Brain (organoid and tissue), 1 donor: ENCODE results near the gene ST8SIA3. TPM values are rescaled to one million over a fixed set of nuclear protein-coding genes. Genes with fewer than 3 reads are reported as not detected.

ENCODE experiments used
- polyA plus RNA-seq: library from polyadenylated mRNA; stranded (reverse); fragments of 350-450 nt; fragmentation: Illumina TruSeq; extraction: RNeasy Lipid Tissue Mini Kit (QIAGEN cat#74804); gene quantifications from one replicate; pipeline ENCODE4 v1.2.3, GENCODE V29; 2015; ENCODE audit warnings: low read depth, low replicate concordance; ENCODE audit not compliant: insufficient read depth

The ST8SIA3 gene
- polyA plus RNA-seq, 1 donor from 2014 or later: 38.4 TPM

Other genes with a start within 250 kb of the ST8SIA3 start
- not detected for gene BOD1L2, start 205.5 kb upstream of the ST8SIA3 start, polyA plus RNA-seq
- 2.1 TPM for gene ONECUT2, start 82.8 kb downstream of the ST8SIA3 start, polyA plus RNA-seq
- 25.8 TPM for gene FECH, start 234.1 kb downstream of the ST8SIA3 start, polyA plus RNA-seq